AG04450 (cell line): Measurements from ENCODE around the gene MSMB. TPM values are rescaled to one million over a fixed set of nuclear protein-coding genes. Genes with fewer than 3 reads are reported as not detected.

Experiments
- CTCF ChIA-PET: fragments of 300-600, 350-600 bp; formaldehyde crosslinking; extraction: SDS; loops from one replicate; lab custom pipeline; 2022; ENCODE audit warnings: antibody characterized with exemption, inconsistent platforms; lab: Charles Lee
- POLR2A ChIA-PET: fragments of 350-600 bp; formaldehyde crosslinking; extraction: SDS; loops from one replicate; lab custom pipeline; 2021; ENCODE audit warnings: antibody characterized with exemption, inconsistent platforms; lab: Yijun Ruan, JAX
- DNase-seq: peaks from one replicate; pipeline ENCODE4 v3.0.0-alpha.2; 2011; ENCODE audit warnings: low read depth, low spot score
- H3K27ac ChIP-seq: one replicate; pipeline ENCODE4 v1.5.1; 2012; ENCODE audit warnings: low read depth, low read length, control low read depth
- H3K27me3 ChIP-seq: one replicate; pipeline ENCODE4 v1.6.0; 2012; ENCODE audit warnings: low read length; ENCODE audit not compliant: control insufficient read depth, insufficient read depth
- H3K4me3 ChIP-seq: 2 replicates; pipeline ENCODE4 v1.5.1; 2011; ENCODE audit warnings: mild to moderate bottlenecking, low read depth, low read length, control low read depth
- H3K9me3 ChIP-seq: 2 replicates; pipeline ENCODE4 v1.5.1; 2012; ENCODE audit warnings: low read length; ENCODE audit not compliant: control insufficient read depth, insufficient read depth
- CTCF ChIP-seq: IDR thresholded peaks from 2 replicates; pipeline ENCODE4 v1.5.1; 2011; ENCODE audit warnings: low read depth, low read length, control low read depth, inconsistent platforms
- polyA plus RNA-seq: library from polyadenylated mRNA; depleted of rRNA; stranded (reverse); fragments of >200 nt; gene quantifications from 2 replicates; pipeline ENCODE4 v1.2.3, GENCODE V29; 2011

MSMB gene
- polyA plus RNA-seq, 1 experiment = not detected

DNA sequence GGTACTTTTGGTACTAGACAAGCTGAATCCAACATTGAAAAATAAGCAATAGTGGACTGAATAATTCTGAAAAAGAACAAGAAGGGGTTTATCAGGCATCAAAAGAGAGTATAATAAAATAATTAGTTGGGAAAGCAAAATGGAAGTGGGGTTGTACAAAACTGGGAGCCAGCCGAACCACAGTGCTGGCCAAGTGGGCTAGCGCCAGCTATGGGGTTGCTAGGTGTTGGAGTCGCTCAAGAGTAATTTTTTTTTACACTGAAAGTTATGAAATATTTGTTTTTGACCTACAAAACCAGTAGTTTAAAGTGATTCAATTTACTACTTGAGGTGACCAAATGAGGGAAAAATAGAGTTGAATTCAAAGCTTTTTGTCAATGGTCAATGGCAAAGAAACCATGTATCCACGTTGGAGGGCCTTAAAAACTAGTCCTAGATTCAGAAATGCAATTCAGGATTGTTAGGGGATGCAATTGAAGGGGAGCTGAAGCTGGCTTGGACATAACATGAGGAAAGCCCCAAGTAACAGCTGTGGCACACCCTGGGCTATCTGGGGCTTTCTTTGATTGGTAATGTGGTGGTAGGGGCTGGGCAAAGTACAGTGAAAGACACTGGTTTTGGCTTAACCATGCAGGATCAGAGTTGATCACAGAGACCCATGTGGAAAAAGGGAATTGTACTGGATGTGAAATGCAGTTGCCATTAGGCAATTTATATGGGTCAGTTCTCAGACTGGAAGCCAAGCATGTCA is 28.3 kb upstream of the MSMB start:
- DNase-seq = no peak
- no peak for TF ChIP-seq CTCF
- no peaks in the 10 kb centered on the region for H3K27me3 ChIP-seq
- no peak overlapping the region for H3K27ac ChIP-seq
- POLR2A ChIA-PET = no interaction called here
- CTCF ChIA-PET = no interaction called here
- no peak overlapping the region for H3K4me3 ChIP-seq
- H3K9me3 ChIP-seq = no peaks in the 10 kb centered on the region

DNA sequence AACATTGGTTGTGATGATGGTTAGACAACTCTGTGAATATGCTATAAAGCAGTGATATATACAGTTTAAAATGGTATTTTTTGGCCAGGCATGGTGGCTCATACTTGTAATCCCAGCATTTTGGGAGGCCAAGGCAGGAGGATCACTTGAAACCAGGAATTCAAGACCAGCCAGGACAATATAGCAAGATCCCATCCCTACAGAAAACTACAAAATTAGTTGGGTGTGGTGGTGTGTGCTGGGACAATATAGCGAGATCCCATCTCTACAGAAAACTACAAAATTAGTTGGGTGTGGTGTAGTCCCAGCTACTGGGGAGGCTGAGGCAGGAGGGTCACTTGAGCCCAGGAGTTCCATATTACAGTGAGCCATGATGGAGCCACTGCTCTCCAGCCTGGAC is 27.5 kb upstream of the MSMB start:
- TF ChIP-seq CTCF = no peak
- POLR2A ChIA-PET = no interaction called here
- Histone ChIP-seq H3K27ac (no peak overlapping the region), H3K27me3 (peaks cover 2% of the 10 kb centered on the region), H3K4me3 (no peak overlapping the region), H3K9me3 (no peaks in the 10 kb centered on the region)
- DNase-seq = no peak
- CTCF ChIA-PET = no interaction called here

DNA sequence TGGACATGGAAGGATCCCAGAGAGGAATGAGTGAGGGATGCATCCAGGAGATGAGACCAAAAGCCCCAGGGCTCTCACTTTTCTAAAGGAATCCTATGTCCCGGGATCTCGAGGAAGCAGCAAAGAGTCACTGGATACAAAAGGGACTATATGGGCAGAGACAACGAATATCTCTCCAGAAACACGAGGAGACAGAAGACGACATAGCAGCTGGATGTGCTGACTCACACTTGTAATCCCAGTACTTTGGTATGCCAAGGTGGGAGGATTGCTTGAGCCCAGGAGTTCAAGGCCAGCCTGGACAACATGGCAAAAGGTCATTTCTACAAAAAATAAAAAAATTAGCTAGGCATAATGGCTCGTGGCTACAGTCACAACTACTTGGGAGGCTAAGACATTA is 24.7 kb upstream of the MSMB start:
- no peaks in the 10 kb centered on the region for H3K9me3 ChIP-seq
- TF ChIP-seq CTCF = no peak
- POLR2A ChIA-PET = no interaction called here
- CTCF ChIA-PET = no interaction called here
- no peak overlapping the region for H3K27ac ChIP-seq
- no peak overlapping the region for H3K4me3 ChIP-seq
- H3K27me3 ChIP-seq = peaks cover 2% of the 10 kb centered on the region
- no peak for DNase-seq

GRCh38 chr10:46069771-46070463 is 23.8 kb upstream of the MSMB start:
- POLR2A ChIA-PET = no interaction called here
- peaks cover 2% of the 10 kb centered on the region for H3K27me3 ChIP-seq
- no peak overlapping the region for H3K27ac ChIP-seq
- H3K4me3 ChIP-seq = no peak overlapping the region
- no peaks in the 10 kb centered on the region for H3K9me3 ChIP-seq
- DNase-seq = no peak
- CTCF ChIA-PET = interaction anchor here (1.2 kb wide), 1 partner anchor 11 kb away, joined by 3 read pairs; no protein-coding TSS in a partner anchor
- no peak for TF ChIP-seq CTCF

- TF ChIP-seq CTCF = no peak
- ChIA-PET POLR2A (no interaction called here), CTCF (no interaction called here)
- no peak for DNase-seq
- Histone ChIP-seq H3K27me3 (peaks cover 2% of the 10 kb centered on the region), H3K4me3 (no peak overlapping the region), H3K27ac (no peak overlapping the region), H3K9me3 (no peaks in the 10 kb centered on the region)
These were observed 22.8 kb upstream of the MSMB start for GRCh38 chr10:46068905-46069304.
